H1 (cell line): Measurements from ENCODE around the gene RFX5.

Source experiments
- POLR2A ChIP-seq, 2 experiments: IDR thresholded peaks; 1 replicate in 1 of 2; 2 replicates in 1 of 2; pipeline ENCODE4 v1.6.1; 2011; ENCODE audit warnings: low read depth in 2 of 2, low read length in 2 of 2, mild to moderate bottlenecking in 2 of 2; ENCODE audit errors: control extremely low read depth in 1 of 2
- RNF2 ChIP-seq: fragments of 200-900, 300-1000 bp; sonication (generic); IDR thresholded peaks from 2 replicates; pipeline ENCODE4 v1.7.1; 2016; ENCODE audit warnings: borderline replicate concordance, low read depth, mild to moderate bottlenecking, antibody characterized with exemption, low read length; ENCODE audit not compliant: poor library complexity, severe bottlenecking; ENCODE audit errors: missing control alignments

DNA sequence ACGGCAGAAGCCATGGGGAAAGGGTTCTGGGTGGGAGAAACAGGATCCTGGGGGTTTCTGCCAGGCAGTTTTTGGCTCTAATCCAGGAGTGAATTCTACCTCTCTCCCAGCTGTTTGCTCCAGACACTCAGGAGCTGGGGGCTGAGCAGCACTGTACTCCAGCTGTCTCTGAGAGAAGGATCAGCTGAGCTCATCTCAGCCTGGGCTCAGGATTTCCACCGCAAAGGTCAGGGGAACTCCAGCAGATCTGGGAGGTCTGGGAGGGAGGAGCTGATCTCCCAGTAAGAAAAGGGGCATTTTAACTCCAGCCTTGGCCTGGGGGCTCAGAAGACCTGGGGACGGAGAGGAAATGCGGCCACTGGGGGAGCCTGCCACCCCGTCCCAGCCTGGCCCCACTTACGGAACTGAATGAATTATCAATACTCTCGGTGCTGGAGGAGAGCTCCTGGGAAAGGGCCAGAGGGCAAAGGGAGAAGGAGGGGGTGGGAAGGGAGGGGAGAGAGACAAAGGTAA, 37.2 kb downstream of the RFX5 start:
- TF ChIP-seq POLR2A (IDR thresholded peaks at IDR 0.05; ENCODE audit: control extremely low read depth in 1 of 2, low read depth in 2 of 2, low read length in 2 of 2) (no peak), RNF2 (no peak)
